ENCODE measurements around the gene LRRIQ4.
A peak's percentile ranks its signal among the peaks of the same experiment; 100 is the strongest.

The LRRIQ4 gene

GRCh38 chr3:169836942-169837275 lies 24.2 kb downstream of the LRRIQ4 start:
- H2AFZ ChIP-seq (ENCODE audit: low read depth, low read length), result no peak overlapping the region
- no peak overlapping the region for H2BK120ac ChIP-seq (ENCODE audit: low read depth, low read length)
- H2AK5ac ChIP-seq (ENCODE audit: low read length, severe bottlenecking), result no peak overlapping the region
- no peak overlapping the region for H2BK15ac ChIP-seq (ENCODE audit: low read depth, poor library complexity, severe bottlenecking)
- H3K79me1 ChIP-seq (replicated peaks; ENCODE audit: low read length, poor library complexity, severe bottlenecking), result no peaks in the 10 kb centered on the region
- no peaks in the 10 kb centered on the region for H3K27me3 ChIP-seq (ENCODE audit: control insufficient read depth in 1 of 2, insufficient read depth in 1 of 2, low read length in 2 of 2)
- H3K18ac ChIP-seq (ENCODE audit: low read depth in 1 of 2, low read length in 2 of 2), result no peak overlapping the region
- no peak overlapping the region for H4K8ac ChIP-seq (ENCODE audit: low read length)
- H3K4me3 ChIP-seq (ENCODE audit: insufficient read depth in 1 of 2, low read depth in 1 of 2, low read length in 2 of 2), result no peak overlapping the region
- no peak overlapping the region for H3K23ac ChIP-seq (ENCODE audit: low read length in 2 of 2)
- no peaks in the 10 kb centered on the region for H3K9me3 ChIP-seq (ENCODE audit: control insufficient read depth, low read length)
- no peak overlapping the region for H3K4ac ChIP-seq (ENCODE audit: low read depth in 1 of 2, low read length in 2 of 2)
- H2BK12ac ChIP-seq (ENCODE audit: low read length in 2 of 2), result no peak overlapping the region
- no peak for DNase-seq
- no peak overlapping the region for H3K4me2 ChIP-seq (ENCODE audit: low read length, poor library complexity, severe bottlenecking)
- H2BK5ac ChIP-seq (ENCODE audit: low read depth, low read length, poor library complexity, severe bottlenecking), result no peak overlapping the region
- no peak overlapping the region for H3K9ac ChIP-seq (ENCODE audit: low read length)
- H4K91ac ChIP-seq (ENCODE audit: low read length), result no peak overlapping the region
- 58% methylated on average over 3 of the region's 3 CpGs for WGBS
- no peak overlapping the region for H3K14ac ChIP-seq (ENCODE audit: low read length in 2 of 2)
- no peaks in the 10 kb centered on the region for H3K36me3 ChIP-seq (ENCODE audit: control insufficient read depth in 1 of 2, insufficient read depth in 2 of 2, low read depth in 1 of 2, low read length in 2 of 2)
- H3K27ac ChIP-seq (ENCODE audit: low read length, poor library complexity, severe bottlenecking), result no peak overlapping the region
- peaks cover 3% of the 10 kb centered on the region for H3K4me1 ChIP-seq (ENCODE audit: control insufficient read depth, insufficient read depth, low read depth, low read length)

DNA sequence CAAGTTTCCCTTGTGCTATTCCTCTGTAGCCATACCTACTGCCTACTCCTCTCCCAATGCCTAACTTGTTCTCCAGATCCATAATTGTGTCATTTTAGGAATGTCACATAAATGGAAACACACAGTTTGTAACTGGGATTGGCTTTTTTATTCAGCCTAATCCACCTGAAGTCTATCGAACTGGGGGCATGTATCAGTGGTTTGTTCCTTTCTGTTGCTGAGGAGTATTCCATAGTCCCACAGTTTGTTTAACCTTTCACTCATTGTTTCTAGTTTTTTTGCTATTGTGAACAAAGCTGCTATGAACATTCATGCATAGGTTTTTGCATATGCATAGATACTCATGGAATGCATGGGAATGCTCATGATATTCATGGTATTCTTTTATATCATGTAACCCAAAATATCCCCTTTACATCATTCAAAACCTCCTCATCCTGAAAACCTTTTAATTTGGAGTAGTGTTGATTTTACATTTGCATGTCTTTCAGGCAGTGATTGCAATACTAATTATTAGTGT lies 25.9 kb downstream of the LRRIQ4 start:
- Histone ChIP-seq H3K27ac (ENCODE audit: low read length, poor library complexity, severe bottlenecking) (no peak overlapping the region), H2AK5ac (ENCODE audit: low read length, severe bottlenecking) (no peak overlapping the region), H3K9me3 (ENCODE audit: control insufficient read depth, low read length) (no peaks in the 10 kb centered on the region), H3K4me3 (ENCODE audit: insufficient read depth in 1 of 2, low read depth in 1 of 2, low read length in 2 of 2) (no peak overlapping the region), H3K18ac (ENCODE audit: low read depth in 1 of 2, low read length in 2 of 2) (no peak overlapping the region), H2BK120ac (ENCODE audit: low read depth, low read length) (no peak overlapping the region), H3K23ac (ENCODE audit: low read length in 2 of 2) (no peak overlapping the region), H2AFZ (ENCODE audit: low read depth, low read length) (no peak overlapping the region), H3K4ac (ENCODE audit: low read depth in 1 of 2, low read length in 2 of 2) (no peak overlapping the region), H2BK5ac (ENCODE audit: low read depth, low read length, poor library complexity, severe bottlenecking) (no peak overlapping the region), H2BK12ac (ENCODE audit: low read length in 2 of 2) (no peak overlapping the region), H4K8ac (ENCODE audit: low read length) (no peak overlapping the region), H3K9ac (ENCODE audit: low read length) (no peak overlapping the region), H3K4me1 (ENCODE audit: control insufficient read depth, insufficient read depth, low read depth, low read length) (peaks cover 3% of the 10 kb centered on the region), H3K14ac (ENCODE audit: low read length in 2 of 2) (no peak overlapping the region), H3K27me3 (ENCODE audit: control insufficient read depth in 1 of 2, insufficient read depth in 1 of 2, low read length in 2 of 2) (no peaks in the 10 kb centered on the region), H2BK15ac (ENCODE audit: low read depth, poor library complexity, severe bottlenecking) (no peak overlapping the region), H3K79me1 (replicated peaks; ENCODE audit: low read length, poor library complexity, severe bottlenecking) (no peaks in the 10 kb centered on the region), H4K91ac (ENCODE audit: low read length) (no peak overlapping the region), H3K36me3 (ENCODE audit: control insufficient read depth in 1 of 2, insufficient read depth in 2 of 2, low read depth in 1 of 2, low read length in 2 of 2) (no peaks in the 10 kb centered on the region), H3K4me2 (ENCODE audit: low read length, poor library complexity, severe bottlenecking) (no peak overlapping the region)
- WGBS, result 93% methylated on average over 1 of the region's 1 CpG
- no peak for DNase-seq

- H3K23ac ChIP-seq (ENCODE audit: low read length in 2 of 2), result no peak overlapping the region
- H4K8ac ChIP-seq (ENCODE audit: low read length), result no peak overlapping the region
- peak overlapping the region; percentile 7 for H3K27ac ChIP-seq (ENCODE audit: low read length, poor library complexity, severe bottlenecking)
- H3K27me3 ChIP-seq (ENCODE audit: control insufficient read depth in 1 of 2, insufficient read depth in 1 of 2, low read length in 2 of 2), result no peaks in the 10 kb centered on the region
- no peak overlapping the region for H4K91ac ChIP-seq (ENCODE audit: low read length)
- no peak overlapping the region for H3K4me2 ChIP-seq (ENCODE audit: low read length, poor library complexity, severe bottlenecking)
- no peak overlapping the region for H3K18ac ChIP-seq (ENCODE audit: low read depth in 1 of 2, low read length in 2 of 2)
- H3K9ac ChIP-seq (ENCODE audit: low read length), result no peak overlapping the region
- H3K79me1 ChIP-seq (replicated peaks; ENCODE audit: low read length, poor library complexity, severe bottlenecking), result no peaks in the 10 kb centered on the region
- WGBS, result 76% methylated on average over 3 of the region's 4 CpGs
- no peak overlapping the region for H2BK15ac ChIP-seq (ENCODE audit: low read depth, poor library complexity, severe bottlenecking)
- no peaks in the 10 kb centered on the region for H3K36me3 ChIP-seq (ENCODE audit: control insufficient read depth in 1 of 2, insufficient read depth in 2 of 2, low read depth in 1 of 2, low read length in 2 of 2)
- H3K9me3 ChIP-seq (ENCODE audit: control insufficient read depth, low read length), result no peaks in the 10 kb centered on the region
- H2BK120ac ChIP-seq (ENCODE audit: low read depth, low read length), result no peak overlapping the region
- peaks cover 3% of the 10 kb centered on the region for H3K4me1 ChIP-seq (ENCODE audit: control insufficient read depth, insufficient read depth, low read depth, low read length)
- no peak overlapping the region for H3K4me3 ChIP-seq (ENCODE audit: insufficient read depth in 1 of 2, low read depth in 1 of 2, low read length in 2 of 2)
- no peak overlapping the region for H3K14ac ChIP-seq (ENCODE audit: low read length in 2 of 2)
- no peak overlapping the region for H3K4ac ChIP-seq (ENCODE audit: low read depth in 1 of 2, low read length in 2 of 2)
- H2BK12ac ChIP-seq (ENCODE audit: low read length in 2 of 2), result no peak overlapping the region
- no peak overlapping the region for H2AK5ac ChIP-seq (ENCODE audit: low read length, severe bottlenecking)
- no peak overlapping the region for H2AFZ ChIP-seq (ENCODE audit: low read depth, low read length)
- no peak overlapping the region for H2BK5ac ChIP-seq (ENCODE audit: low read depth, low read length, poor library complexity, severe bottlenecking)
- DNase-seq, result no peak
Observed at GRCh38 chr3:169841171-169841570, 28.5 kb downstream of the LRRIQ4 start.

DNA sequence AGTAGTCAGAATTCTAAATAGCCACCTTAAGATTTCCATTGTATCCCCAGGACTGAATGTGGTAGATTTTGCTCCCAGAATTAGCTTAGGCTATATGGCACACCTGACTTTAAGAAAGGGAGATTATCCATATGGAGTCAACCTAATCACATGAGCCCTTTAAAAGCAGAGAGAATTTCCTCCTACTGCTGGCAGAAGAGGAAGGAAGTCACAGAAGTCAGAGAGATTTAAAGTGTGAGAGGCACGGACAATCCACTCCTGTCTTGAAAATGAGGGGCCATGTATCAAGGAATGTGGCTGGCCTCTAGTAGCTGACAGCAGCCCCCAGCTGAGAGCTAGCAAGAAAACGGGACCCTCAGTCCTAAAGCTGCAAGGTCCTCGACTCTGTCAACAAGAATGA lies 30.3 kb downstream of the LRRIQ4 start:
- Histone ChIP-seq H3K18ac (ENCODE audit: low read depth in 1 of 2, low read length in 2 of 2) (no peak overlapping the region), H3K27me3 (ENCODE audit: control insufficient read depth in 1 of 2, insufficient read depth in 1 of 2, low read length in 2 of 2) (no peaks in the 10 kb centered on the region), H3K36me3 (ENCODE audit: control insufficient read depth in 1 of 2, insufficient read depth in 2 of 2, low read depth in 1 of 2, low read length in 2 of 2) (no peaks in the 10 kb centered on the region), H3K79me1 (replicated peaks; ENCODE audit: low read length, poor library complexity, severe bottlenecking) (no peaks in the 10 kb centered on the region), H2BK12ac (ENCODE audit: low read length in 2 of 2) (no peak overlapping the region), H3K4ac (ENCODE audit: low read depth in 1 of 2, low read length in 2 of 2) (no peak overlapping the region), H2BK5ac (ENCODE audit: low read depth, low read length, poor library complexity, severe bottlenecking) (no peak overlapping the region), H4K8ac (ENCODE audit: low read length) (no peak overlapping the region), H3K14ac (ENCODE audit: low read length in 2 of 2) (no peak overlapping the region), H2AK5ac (ENCODE audit: low read length, severe bottlenecking) (no peak overlapping the region), H3K4me1 (ENCODE audit: control insufficient read depth, insufficient read depth, low read depth, low read length) (peaks cover 8% of the 10 kb centered on the region), H3K9ac (ENCODE audit: low read length) (no peak overlapping the region), H3K4me2 (ENCODE audit: low read length, poor library complexity, severe bottlenecking) (no peak overlapping the region), H3K4me3 (ENCODE audit: insufficient read depth in 1 of 2, low read depth in 1 of 2, low read length in 2 of 2) (no peak overlapping the region), H4K91ac (ENCODE audit: low read length) (no peak overlapping the region), H2AFZ (ENCODE audit: low read depth, low read length) (no peak overlapping the region), H2BK15ac (ENCODE audit: low read depth, poor library complexity, severe bottlenecking) (no peak overlapping the region), H2BK120ac (ENCODE audit: low read depth, low read length) (no peak overlapping the region), H3K9me3 (ENCODE audit: control insufficient read depth, low read length) (no peaks in the 10 kb centered on the region), H3K27ac (ENCODE audit: low read length, poor library complexity, severe bottlenecking) (no peak overlapping the region), H3K23ac (ENCODE audit: low read length in 2 of 2) (no peak overlapping the region)
- no peak for DNase-seq
- WGBS, result 75% methylated on average over 3 of the region's 3 CpGs

Measured in mesenchymal stem cell (in vitro differentiated cells and primary cell).